GM19025 (cell line): ENCODE measurements around the gene OGFOD1.

Experiments
- ATAC-seq: cut with Tn5 transposase; IDR thresholded peaks from one replicate; pipeline ENCODE4 v1.9.1; 2021; ENCODE audit warnings: mild to moderate bottlenecking, low read depth, moderate library complexity; ENCODE audit not compliant: unreplicated experiment

OGFOD1 gene

GRCh38 chr16:56450986-56451752 lies at the start of gene OGFOD1, which contains the start of gene NUDT21:
TSS of gene OGFOD1 (plus strand) at chr16:56451554. CDS start at chr16:56451613, 59 bp downstream.
TSS of gene NUDT21 (minus strand) at chr16:56451332. CDS start at chr16:56451202, 130 bp downstream.
- peak; percentile 97 for ATAC-seq

GRCh38 chr16:56405977-56406672 lies 45.2 kb upstream of the OGFOD1 start:
- no peak for ATAC-seq

GRCh38 chr16:56408379-56409098 lies 42.8 kb upstream of the OGFOD1 start:
- no peak for ATAC-seq

GRCh38 chr16:56409195-56409594 lies 42.2 kb upstream of the OGFOD1 start:
- ATAC-seq: no peak

- no peak for ATAC-seq
Observed at GRCh38 chr16:56411123-56411522, 40.2 kb upstream of the OGFOD1 start.

GRCh38 chr16:56411624-56412023 lies 39.7 kb upstream of the OGFOD1 start:
- no peak for ATAC-seq

GRCh38 chr16:56413381-56413780 lies 38.0 kb upstream of the OGFOD1 start:
- ATAC-seq: no peak

GRCh38 chr16:56414366-56414765 lies 37.0 kb upstream of the OGFOD1 start:
- ATAC-seq: no peak

- ATAC-seq: no peak
Observed at GRCh38 chr16:56415875-56416274, 35.5 kb upstream of the OGFOD1 start.

GRCh38 chr16:56417138-56417537 lies 34.2 kb upstream of the OGFOD1 start:
- ATAC-seq: no peak

GRCh38 chr16:56419740-56420548 lies 31.4 kb upstream of the OGFOD1 start:
- ATAC-seq: no peak

GRCh38 chr16:56420613-56421012 lies 30.7 kb upstream of the OGFOD1 start:
- ATAC-seq: no peak

GRCh38 chr16:56421313-56421712 lies 30.0 kb upstream of the OGFOD1 start:
- ATAC-seq: no peak

- no peak for ATAC-seq
Observed at GRCh38 chr16:56421976-56422669, 29.2 kb upstream of the OGFOD1 start.

- no peak for ATAC-seq
Observed at GRCh38 chr16:56422896-56423441, 28.4 kb upstream of the OGFOD1 start.

- ATAC-seq: no peak
Observed at GRCh38 chr16:56423584-56424403, 27.6 kb upstream of the OGFOD1 start.

GRCh38 chr16:56424404-56424764 lies 27.0 kb upstream of the OGFOD1 start:
- ATAC-seq: no peak

- peak; percentile 38 for ATAC-seq
Observed at GRCh38 chr16:56424791-56425438, 26.4 kb upstream of the OGFOD1 start.
